NCI-H1436 treated with DMSO at 0.1 percent for 48 hours (cell line): Measurements from ENCODE around the gene ENTHD1.

Experiments used
- DNase-seq: peaks from one replicate; lab custom pipeline; 2025; lab: John Stamatoyannopoulos, UW

The ENTHD1 gene

DNA sequence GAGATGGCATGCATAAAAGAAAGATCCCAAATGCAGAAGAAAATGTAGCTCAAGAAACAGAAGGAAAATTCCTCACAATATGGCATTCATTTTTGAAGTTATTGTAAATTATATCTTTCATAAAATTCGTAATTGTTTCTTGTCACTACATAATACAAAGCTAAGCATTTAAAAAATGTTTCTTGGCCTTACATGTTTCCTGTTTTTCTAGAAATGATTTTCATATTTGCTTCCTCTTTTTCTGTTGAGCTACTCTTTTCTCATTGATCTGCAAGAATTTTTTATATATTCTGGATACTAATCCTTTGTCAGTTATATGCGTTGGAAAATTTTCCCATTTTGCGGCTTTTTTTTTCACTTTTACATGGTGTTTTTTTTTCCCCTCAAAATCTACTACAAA, 48.0 kb downstream of the ENTHD1 start:
- DNase-seq: no peak

- no peak for DNase-seq
Measured at GRCh38 chr22:39839917-39840510, 53.5 kb downstream of the ENTHD1 start.

GRCh38 chr22:39839204-39839603, 54.4 kb downstream of the ENTHD1 start:
- no peak for DNase-seq

DNA sequence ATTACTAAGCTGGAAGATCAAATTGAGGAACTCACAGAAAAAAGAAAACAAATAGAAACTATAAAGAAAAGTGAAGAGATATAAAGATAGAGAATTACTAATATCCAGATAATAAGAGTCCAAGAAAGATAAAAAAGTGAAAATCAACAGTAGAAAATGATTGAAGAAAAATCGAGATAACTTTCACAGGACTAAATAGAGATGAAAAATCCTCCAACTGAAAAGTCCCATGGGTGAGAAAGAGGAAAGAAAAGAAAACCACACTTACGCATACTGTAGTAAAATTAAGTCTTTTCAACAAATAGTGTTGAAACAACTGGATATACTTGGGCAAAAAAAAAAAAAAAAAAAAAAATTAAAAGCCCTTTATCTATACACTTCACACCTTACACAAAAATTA, 60.0 kb downstream of the ENTHD1 start:
- DNase-seq: no peak

DNA sequence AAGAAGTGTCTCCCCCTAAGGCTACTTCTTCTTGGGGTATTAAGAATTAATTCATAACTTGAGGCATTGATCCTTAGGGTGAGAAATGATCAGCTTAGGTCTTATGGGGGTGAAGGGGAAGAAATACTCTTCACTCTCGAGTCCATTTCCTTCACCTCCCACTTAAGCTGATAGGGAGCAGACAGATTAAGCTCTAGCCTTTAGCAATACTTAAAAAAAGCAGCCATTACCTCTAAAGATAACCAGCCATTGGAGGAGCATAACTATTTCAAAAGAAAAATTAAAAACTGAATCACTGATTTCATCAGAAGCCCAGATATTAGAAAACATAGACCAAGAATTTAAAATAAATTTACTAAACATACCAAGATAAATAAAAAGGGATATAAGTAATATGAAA, 60.5 kb downstream of the ENTHD1 start:
- no peak for DNase-seq

- no peak for DNase-seq
Measured at GRCh38 chr22:39832627-39833074, 60.9 kb downstream of the ENTHD1 start.

DNA sequence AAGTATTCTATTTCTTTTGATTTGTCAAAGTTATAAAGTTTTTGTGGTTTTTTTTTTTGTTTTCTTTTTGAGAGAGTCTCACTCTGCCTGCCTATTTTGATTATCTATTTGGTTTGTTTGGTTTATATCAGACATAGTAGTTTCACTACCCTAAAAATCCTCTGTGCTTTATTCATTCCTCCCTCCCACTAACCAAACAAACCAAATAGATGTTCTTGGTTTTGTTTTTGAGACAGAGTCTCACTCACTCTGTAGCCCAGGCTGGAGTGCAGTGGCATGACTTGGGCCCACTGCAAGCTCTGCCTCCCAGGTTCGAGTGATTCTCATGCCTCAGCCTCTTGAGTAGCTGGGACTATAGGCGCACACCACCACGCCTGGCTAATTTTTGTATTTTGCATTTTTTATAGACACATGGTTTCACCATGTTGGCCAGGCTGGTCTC, 67.9 kb downstream of the ENTHD1 start:
- no peak for DNase-seq

DNA sequence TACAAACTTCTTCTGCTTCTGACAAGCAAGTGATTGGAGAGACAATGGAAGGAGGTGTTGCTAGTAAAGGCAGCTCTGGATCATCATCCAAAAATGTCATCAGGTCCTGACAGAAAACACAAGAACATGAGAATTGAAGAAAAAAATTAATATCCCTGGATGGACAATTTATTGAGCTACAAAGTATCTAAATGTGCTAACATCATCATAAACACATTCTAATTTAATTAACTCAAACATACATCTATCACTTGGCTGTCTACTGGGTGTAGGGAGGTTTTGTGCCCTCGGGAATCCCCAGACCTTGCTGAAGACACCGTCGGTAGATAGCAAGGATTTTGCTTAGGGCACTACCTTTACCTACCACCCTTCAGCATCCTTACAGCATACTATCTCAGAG, 72.6 kb downstream of the ENTHD1 start:
- DNase-seq: no peak

GRCh38 chr22:39820256-39820655, 73.3 kb downstream of the ENTHD1 start:
- DNase-seq: no peak

GRCh38 chr22:39819429-39819828, 74.1 kb downstream of the ENTHD1 start:
- no peak for DNase-seq

GRCh38 chr22:39818094-39818493, 75.5 kb downstream of the ENTHD1 start:
- no peak for DNase-seq

GRCh38 chr22:39815932-39816331, 77.6 kb downstream of the ENTHD1 start:
- no peak for DNase-seq

DNA sequence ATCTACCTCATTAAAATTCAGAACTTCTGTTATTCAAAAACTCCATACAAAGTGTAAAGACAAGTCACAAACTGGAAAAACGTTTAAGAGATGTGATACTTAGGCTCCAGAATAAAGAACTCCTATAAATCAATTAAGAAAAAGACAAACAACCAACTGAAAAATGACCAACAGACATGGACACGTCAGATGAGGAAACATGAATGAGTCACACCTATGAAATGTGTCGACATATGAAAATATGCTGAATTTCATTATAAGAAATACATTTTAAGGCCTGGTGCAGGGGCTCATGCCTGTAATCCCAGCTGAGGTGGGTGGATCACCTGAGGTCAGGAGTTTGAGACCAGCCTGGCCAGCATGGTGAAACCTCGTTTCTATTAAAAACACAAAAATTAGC, 78.7 kb downstream of the ENTHD1 start:
- DNase-seq: no peak

- DNase-seq: no peak
Measured at GRCh38 chr22:39809772-39810557, 83.6 kb downstream of the ENTHD1 start.

DNA sequence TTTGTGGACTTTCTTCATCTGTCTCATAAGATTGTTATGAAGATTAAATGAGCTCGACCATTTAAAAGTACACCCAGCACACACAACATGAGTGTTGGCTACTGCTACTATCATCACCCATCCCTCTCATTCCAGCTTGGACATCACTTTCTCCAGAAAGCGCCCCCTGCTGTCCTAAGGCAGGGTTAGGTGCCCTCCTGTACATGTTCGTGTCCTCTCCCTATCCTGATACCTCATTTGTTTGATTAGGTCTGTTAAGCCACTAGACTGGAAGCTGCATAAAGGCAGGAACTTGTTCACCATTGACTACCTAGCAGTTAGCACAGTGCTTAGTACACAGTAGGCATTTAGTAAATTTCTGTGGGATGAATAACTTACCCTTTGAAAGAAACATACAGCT, 85.5 kb downstream of the ENTHD1 start:
- DNase-seq: no peak

GRCh38 chr22:39806109-39806508, 87.5 kb downstream of the ENTHD1 start:
- DNase-seq: no peak

DNA sequence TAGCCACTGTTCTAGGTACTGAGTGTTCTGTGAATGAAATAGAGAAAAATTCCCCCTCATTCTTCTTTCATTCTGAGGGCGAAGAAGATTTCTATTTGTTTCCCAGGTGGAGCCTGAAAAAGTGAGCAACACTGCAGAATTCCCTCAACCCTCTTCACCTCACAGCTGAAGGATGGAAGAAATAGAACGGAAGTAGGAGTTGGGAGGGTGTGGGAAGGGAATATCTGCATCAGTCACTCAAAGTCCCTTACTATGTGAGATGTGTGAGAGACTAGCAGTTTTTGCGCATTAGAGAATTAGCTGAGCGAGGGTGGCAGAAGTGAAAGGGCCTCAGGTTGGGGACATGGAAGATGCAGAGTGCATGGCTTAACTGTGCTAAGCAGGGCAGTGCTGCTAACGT, 88.4 kb downstream of the ENTHD1 start:
- no peak for DNase-seq

- no peak for DNase-seq
Measured at GRCh38 chr22:39802682-39803081, 90.9 kb downstream of the ENTHD1 start.

DNA sequence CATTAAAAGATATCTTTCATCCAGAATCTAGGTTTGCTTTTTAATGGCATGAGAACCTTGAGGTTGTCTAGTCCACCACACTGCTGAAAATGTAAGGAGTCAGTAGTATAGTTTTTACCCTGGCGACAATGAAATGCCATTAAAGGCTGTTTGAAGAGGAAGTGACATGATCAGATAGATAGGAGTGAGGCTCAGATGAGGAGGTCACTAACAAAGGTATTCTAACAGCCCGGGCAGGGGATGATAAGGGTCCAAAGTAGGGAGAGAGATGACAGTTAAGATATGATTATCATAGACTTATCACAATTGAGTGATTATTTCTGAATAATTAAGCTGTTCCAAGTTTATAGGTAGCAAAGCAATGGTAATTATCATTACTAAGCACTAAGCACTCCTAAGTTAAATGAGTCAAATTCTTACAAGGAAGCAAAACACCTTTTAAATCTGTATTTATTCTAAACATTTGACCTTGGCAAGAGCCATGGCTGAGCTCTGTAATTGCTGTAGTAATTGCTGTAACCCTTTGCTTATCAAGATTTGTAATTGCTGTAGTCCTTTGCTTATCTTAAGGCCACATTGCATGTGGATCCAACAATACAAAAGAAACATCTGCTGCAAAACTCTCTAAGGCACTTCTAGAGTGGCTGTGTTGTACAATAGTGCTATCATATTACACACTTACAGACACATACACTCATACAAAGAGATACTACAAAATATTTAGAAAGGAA, 92.6 kb downstream of the ENTHD1 start:
- DNase-seq: peak; percentile 53

GRCh38 chr22:39797528-39798147, 95.9 kb downstream of the ENTHD1 start:
- DNase-seq: no peak

DNA sequence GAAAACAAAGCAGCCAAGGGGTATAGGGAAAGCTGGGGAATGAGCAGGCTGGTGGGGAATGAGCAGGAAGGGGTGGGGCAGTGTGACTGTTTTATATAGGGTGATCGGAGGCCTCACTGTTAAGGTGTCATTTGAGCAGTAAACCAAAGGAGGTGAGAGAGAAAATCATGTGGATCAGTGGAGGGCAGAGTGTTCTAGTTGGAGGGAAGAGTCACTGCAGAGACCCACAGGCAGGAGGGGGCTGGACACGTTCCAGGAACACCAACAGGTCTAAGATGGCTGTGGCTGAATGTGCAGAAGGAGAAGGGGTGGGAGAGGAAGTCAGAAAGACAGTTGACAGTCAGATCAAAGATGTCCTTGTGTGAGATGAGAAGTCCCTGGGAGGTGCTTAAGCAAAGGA, 103.8 kb downstream of the ENTHD1 start:
- DNase-seq: no peak

DNA sequence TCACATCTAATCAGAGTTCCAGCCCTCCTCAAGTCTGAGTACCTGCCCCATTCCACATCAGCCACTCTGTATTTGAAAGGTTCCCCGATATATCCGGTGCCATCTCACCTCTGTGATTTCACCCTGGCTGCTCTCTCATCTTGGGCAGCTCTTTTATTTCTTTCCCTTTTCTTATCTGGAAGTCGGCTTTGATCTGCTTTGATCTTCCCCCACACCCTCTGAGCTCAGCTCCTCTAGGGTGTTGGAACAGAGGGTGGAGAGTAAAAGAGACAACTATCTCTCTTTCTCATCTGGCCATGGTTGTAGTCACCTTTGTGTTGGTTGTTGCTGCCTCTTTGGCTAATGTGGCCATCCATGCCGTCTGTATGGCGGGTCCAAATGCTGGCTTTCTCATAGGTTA, 108.3 kb downstream of the ENTHD1 start:
- no peak for DNase-seq
